GM12865 (cell line): ENCODE data around the gene SLC29A4.
"Not testable (repeated sequence)": the region's sequence is repeated elsewhere in the genome, so short reads cannot be mapped to it uniquely, and the experiment has no call there.

Source experiments
- DNase-seq: peaks from one replicate; pipeline ENCODE4 v3.0.0; 2010; ENCODE audit warnings: low read depth
- H3K4me3 ChIP-seq: 2 replicates; pipeline ENCODE4 v1.5.1; 2011; ENCODE audit warnings: mild to moderate bottlenecking, low read depth, low read length, control low read depth
- TF ChIP-seq, protein P1 (sequence below): IDR thresholded peaks from 2 replicates; pipeline ENCODE4 v1.5.1; 2011; ENCODE audit warnings: low read length, control low read depth, low read depth, inconsistent platforms; ENCODE audit not compliant: insufficient read depth; ENCODE audit errors: missing control alignments

Gene SLC29A4

DNA sequence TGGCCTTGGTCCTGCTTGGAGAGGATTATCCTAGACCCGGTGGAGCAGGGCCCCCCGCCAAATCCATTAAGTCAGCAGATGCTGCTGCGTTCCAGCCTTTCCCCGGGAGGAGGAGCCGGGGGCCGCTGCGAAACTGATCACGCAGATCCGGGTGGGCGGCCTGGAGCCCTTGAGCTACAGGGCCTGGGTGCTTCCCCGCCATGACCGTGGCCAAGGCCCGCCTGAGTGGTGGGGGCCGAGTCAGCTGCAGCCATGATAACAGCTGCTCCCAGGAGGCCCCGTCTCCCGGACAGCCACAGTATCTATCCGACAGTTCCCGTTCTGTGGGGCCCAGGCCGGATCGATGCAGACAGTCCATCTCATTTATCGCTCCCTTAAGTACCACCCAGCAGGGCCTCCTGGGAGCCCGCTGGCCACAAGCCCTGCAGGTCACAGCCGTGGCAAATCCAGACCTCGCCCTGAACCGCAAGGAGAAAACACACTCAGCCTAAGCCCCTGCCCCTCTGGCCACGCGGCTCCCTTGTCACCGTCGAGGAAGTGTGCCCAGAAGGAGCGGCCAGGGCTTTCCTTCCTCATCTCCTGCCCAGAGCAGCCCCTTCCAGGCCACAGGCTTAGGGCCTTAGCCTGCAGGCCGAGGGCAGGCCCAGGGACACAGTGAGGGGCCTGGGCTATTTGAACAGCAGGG is 34.4 kb upstream of the SLC29A4 start:
- H3K4me3 ChIP-seq: no peak overlapping the region
- DNase-seq: no peak
- TF ChIP-seq, protein P1, sequence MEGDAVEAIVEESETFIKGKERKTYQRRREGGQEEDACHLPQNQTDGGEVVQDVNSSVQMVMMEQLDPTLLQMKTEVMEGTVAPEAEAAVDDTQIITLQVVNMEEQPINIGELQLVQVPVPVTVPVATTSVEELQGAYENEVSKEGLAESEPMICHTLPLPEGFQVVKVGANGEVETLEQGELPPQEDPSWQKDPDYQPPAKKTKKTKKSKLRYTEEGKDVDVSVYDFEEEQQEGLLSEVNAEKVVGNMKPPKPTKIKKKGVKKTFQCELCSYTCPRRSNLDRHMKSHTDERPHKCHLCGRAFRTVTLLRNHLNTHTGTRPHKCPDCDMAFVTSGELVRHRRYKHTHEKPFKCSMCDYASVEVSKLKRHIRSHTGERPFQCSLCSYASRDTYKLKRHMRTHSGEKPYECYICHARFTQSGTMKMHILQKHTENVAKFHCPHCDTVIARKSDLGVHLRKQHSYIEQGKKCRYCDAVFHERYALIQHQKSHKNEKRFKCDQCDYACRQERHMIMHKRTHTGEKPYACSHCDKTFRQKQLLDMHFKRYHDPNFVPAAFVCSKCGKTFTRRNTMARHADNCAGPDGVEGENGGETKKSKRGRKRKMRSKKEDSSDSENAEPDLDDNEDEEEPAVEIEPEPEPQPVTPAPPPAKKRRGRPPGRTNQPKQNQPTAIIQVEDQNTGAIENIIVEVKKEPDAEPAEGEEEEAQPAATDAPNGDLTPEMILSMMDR: no peak

DNA sequence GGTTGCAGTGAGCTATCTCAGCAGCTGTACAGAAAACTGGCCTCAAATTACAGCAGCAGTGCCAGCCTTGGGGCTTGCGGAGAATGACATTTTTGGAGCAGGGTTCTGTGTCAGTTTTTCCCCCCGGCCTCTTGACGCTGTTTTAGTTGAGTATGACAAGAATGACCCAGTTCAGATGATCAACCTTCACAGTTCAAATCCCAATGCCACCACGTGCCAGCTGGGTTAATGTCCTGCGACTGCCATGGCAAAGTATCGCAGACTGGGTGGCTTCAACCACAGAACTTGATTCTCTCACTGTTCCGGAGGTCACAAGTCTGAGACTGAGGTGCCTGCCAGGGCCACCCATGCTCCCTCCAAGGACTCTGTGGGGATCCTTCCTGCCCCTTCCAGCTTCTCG is 32.0 kb upstream of the SLC29A4 start:
- not testable (repeated sequence) for H3K4me3 ChIP-seq, DNase-seq

DNA sequence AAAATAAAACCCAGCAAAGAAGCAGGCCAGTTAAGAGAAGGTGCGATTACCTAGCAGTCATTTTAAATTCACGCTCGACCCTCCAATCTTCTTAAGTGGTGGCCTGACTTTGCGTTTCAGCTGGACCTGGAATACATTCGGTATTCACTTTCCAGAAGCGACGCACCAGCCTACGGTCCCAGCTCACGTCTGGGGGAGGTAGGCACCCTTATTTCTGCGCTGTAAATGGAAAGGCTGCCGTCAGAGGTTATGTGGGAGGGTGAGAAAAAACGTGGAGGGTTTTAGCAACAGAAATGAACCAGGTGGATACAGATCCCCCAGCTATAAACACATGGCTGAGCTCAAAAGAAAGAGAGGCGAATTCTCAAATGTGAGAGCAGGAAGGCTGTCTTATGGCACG is 29.2 kb upstream of the SLC29A4 start:
- H3K4me3 ChIP-seq, DNase-seq: not testable (repeated sequence)

DNA sequence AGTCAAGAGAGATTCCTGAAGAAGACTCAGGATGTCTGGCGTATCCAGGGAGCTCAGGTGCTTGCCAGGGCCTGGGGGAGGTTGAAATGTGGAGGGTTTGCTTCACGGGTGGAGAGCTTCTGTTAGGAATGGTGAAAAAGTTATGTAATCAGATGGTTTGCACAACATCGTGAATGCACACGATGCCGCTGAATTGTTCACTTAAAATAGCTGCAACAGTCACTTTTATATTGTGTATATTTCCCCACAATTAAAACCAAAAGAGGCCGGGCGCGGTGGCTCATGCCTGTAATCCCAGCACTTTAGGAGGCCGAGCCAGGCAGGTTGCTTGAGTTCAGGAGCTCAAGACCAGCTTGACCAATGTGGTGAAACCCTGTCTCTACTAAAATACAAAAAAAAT is 28.4 kb upstream of the SLC29A4 start:
- DNase-seq, H3K4me3 ChIP-seq: not testable (repeated sequence)

DNA sequence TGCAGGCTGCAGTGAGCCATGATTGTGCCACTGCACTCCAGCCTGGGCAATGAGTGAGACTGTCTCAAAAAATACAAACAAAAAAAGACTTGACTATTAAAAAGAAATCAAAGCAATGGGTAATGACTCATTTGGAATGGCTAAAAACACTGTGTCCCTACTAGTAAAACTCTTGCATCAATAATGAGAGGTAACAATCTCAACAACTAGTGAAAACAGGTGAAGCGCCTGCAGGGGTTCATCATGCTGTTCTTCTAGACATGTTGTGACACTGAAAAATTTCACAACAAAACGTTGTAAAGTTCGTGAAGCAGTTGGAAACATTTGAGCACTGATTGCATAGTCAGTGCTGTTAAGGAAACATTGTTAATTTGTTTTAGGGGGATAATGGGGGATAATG is 26.9 kb upstream of the SLC29A4 start:
- no peak overlapping the region for H3K4me3 ChIP-seq
- DNase-seq: no peak
- TF ChIP-seq, protein P1: no peak

DNA sequence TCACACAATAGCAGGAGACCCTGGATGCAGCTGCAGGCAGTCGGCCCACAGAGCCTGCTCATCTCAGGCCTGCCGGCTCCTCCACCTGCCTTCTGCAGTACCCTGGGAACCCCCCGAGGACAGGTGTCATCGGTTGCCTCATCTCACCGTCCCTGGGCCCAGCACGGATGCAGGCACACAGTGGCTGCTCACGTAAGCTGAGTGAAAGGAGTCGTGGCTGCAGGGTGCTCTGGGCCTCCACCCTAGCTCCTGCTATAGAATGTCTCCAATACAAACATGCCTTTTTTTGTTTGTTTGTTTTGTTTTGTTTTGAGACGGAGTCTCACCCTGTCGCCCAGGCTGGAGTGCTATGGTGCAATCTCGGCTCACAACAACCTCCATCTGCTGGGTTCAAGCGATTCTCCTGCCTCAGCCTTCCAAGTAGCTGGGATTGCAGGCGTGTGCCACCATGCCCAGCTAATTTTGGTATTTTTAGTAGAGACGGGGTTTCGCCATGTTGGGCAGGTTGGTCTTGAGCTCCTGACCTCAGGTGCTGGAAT is 22.1 kb upstream of the SLC29A4 start:
- not testable (repeated sequence) for DNase-seq, H3K4me3 ChIP-seq

DNA sequence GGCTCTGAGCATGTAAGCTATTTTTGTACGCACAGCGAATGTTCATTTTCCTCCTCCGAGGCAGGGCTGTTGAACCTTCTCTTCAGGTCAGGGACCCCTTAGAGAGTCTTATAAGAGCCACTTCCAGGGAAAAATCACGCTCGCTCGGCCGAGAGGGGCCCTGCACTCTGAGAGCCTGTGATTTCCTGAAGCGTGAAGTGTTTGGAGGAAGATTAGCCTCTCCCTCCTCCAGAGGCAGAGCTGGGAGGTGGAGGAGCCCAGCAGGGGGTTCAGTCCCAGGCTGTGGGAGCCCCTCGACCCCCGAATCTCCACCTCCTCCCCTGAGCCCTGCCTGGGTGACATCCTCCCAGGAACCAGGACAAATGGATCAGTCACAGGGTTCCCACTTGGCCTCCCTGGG is 19.7 kb upstream of the SLC29A4 start:
- H3K4me3 ChIP-seq, DNase-seq: not testable (repeated sequence)

DNA sequence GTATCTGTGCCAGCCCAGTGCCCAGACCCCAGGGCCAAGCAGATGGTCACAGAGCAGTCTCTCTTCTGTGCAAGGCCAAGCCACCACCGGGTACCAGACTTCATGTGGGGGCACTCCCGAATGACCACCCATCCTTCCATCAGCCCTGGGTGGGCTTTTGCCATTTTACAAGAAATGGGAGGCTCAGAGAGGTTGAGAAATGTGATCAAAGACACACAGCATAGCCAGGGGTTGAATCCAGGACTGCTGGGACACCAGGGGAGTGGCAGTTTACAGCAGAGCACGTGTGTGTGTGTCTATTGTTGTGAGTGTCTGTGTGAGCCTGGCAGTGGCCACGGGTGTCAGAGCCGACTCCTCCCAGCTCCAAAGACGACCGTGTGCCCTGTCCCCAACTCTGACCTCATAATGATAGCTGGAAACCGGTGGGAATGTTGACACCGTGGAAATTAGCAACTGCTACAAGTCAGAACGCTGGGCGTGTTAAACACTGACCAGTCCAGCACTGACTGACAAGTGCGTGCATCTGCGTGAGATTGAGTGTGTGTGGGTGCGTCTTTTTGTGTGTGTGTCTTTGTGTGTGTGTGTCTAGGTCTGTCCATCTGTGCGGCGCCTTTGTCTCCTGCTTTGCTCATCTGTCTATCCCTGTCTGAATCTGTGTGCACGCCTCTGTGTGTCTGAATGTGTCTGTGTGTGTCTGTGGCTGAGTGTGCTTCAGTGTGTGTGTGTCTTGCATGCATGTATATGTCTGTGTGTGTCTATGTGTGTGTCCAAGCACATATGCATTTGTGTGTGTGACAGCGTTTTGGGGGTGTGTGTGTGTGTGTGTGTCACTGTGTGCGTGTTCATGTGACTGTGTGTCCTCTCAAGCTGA is 17.2 kb upstream of the SLC29A4 start:
- no peak overlapping the region for H3K4me3 ChIP-seq
- TF ChIP-seq, protein P1: no peak
- DNase-seq: no peak

DNA sequence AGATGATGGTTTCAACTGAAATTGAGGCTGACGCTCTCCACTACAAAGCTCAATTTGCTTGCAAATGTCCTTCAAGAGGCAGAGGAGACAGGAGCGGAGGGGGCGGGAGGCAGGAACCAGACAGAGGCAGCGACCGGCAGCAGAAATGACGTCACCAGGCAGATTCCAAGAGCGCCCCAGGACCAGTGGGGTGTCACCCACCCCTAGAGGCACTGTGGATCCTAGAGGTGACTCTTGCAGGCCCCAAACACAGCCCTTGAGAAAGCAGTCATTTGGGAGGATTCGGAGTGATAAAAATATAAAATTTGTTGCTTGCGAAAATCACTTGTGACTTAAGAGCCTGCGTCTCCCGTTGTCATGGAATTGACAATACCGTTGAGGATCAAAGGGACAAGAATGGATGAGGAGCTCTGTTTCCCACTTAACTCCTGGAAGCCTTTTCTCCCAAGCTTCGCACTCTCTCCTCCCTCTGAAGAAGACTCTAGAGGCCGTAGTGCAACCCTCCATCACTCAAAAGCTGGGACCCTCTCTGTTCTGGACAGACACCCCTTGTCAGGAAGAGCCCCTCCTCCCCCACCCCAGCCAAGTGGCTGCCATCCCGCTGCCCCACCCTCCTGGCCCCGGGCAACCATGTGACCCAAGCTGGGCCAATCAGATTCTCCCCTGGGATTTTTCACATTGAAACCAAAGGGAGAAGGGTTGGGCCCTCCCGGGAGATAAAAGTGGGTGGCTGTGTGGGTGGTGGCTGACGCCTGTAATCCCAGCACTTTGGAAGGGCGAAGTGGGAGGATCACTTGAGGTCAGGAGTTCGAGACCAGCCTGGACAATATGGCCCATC is 16.3 kb upstream of the SLC29A4 start:
- DNase-seq: no peak
- TF ChIP-seq, protein P1: no peak
- H3K4me3 ChIP-seq: no peak overlapping the region

DNA sequence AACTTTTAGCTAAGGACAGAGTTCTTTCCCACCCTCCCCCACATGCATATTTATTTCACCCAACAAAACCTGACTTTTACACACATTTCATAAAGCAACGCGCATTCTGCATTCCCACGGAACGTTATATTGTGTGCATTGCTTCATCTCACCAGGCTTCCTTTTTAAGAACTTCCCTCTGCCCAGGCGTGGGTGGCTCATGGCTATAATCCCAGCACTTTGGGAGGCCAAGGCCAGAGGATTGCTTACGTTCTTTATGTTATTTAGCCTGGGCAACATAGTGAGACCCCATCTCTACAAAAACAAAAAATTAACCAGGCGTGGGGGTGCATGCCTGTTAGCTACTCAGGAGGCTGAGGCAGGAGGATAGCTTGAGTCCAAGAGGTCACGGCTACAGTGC is 14.9 kb upstream of the SLC29A4 start:
- not testable (repeated sequence) for H3K4me3 ChIP-seq, DNase-seq

DNA sequence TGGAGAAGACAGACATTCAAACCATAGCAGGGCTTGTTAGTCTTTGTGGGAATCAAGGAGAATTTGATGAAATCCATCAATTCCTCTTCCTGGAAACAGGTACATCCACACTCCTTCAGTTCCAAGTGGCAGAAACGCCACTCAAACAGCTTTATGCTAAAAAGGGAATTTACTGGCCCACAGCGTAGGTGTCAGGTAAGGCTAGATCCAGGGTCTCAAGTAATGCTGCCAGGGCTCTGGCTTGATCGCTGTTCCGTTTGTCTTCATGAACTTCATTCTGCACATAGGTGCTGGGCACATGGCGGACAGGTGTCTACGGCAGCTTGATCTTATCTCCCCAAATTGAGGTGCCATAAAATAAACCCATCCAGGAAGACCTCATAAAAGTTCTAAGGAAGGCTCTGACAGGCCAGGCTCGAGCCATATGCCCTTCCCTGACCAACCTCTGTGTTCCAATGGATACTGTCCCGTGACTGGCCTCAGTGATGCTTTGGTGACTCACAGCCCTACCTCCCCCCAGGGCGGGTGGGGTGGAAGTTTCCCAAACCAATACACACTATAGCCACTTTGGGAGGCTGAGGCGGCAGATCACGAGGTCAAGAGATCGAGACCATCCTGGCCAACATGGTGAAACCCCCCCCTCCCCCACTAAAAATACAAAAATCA is 12.6 kb upstream of the SLC29A4 start:
- DNase-seq, H3K4me3 ChIP-seq: not testable (repeated sequence)
